GM19397 (cell line): ENCODE measurements around the gene FGF2.
"Not testable (repeated sequence)": the region's sequence is repeated elsewhere in the genome, so short reads cannot be mapped to it uniquely, and the experiment has no call there.

Experiments used
- ATAC-seq: cut with Tn5 transposase; IDR thresholded peaks from one replicate; pipeline ENCODE4 v1.9.1; 2021; ENCODE audit warnings: mild to moderate bottlenecking, moderate library complexity; ENCODE audit not compliant: unreplicated experiment

FGF2 gene

GRCh38 chr4:122811781-122812180 lies 14.8 kb upstream of the FGF2 start:
- not testable (repeated sequence) for ATAC-seq

- ATAC-seq: not testable (repeated sequence)
Measured at GRCh38 chr4:122812823-122813222, 13.8 kb upstream of the FGF2 start.

GRCh38 chr4:122814426-122814825 lies 12.2 kb upstream of the FGF2 start:
- peak; percentile 95 for ATAC-seq

- ATAC-seq: no peak
Measured at GRCh38 chr4:122815248-122815647, 11.4 kb upstream of the FGF2 start.

GRCh38 chr4:122816476-122816875 lies 10.2 kb upstream of the FGF2 start:
- ATAC-seq: no peak

- no peak for ATAC-seq
Measured at GRCh38 chr4:122819708-122820449, 6.8 kb upstream of the FGF2 start.

- no peak for ATAC-seq
Measured at GRCh38 chr4:122821092-122821491, 5.5 kb upstream of the FGF2 start.

GRCh38 chr4:122822466-122822865 lies 4.2 kb upstream of the FGF2 start:
- ATAC-seq: no peak

- no peak for ATAC-seq
Measured at GRCh38 chr4:122823476-122823875, 3.2 kb upstream of the FGF2 start.

- no peak for ATAC-seq
Measured at GRCh38 chr4:122824616-122825015, 2.0 kb upstream of the FGF2 start.

GRCh38 chr4:122826079-122826527 lies 528 bp upstream of the FGF2 start:
- no peak for ATAC-seq

- ATAC-seq: peak; percentile 61
Measured at GRCh38 chr4:122827258-122827878, 737 bp downstream of the FGF2 start.

GRCh38 chr4:122827879-122828601 lies 1.4 kb downstream of the FGF2 start:
- ATAC-seq: peak; percentile 83

- no peak for ATAC-seq
Measured at GRCh38 chr4:122830426-122831095, 3.9 kb downstream of the FGF2 start.

- ATAC-seq: no peak
Measured at GRCh38 chr4:122831515-122832196, 5.0 kb downstream of the FGF2 start.

GRCh38 chr4:122832732-122833131 lies 6.1 kb downstream of the FGF2 start:
- ATAC-seq: no peak

GRCh38 chr4:122833999-122834398 lies 7.4 kb downstream of the FGF2 start:
- no peak for ATAC-seq

GRCh38 chr4:122836941-122837340 lies 10.3 kb downstream of the FGF2 start:
- no peak for ATAC-seq

GRCh38 chr4:122838034-122838433 lies 11.4 kb downstream of the FGF2 start:
- ATAC-seq: no peak

GRCh38 chr4:122842392-122842791 lies 15.8 kb downstream of the FGF2 start:
- ATAC-seq: no peak
